Measurements from ENCODE around the gene CCDC14.

- TF ChIP-seq, protein P1, sequence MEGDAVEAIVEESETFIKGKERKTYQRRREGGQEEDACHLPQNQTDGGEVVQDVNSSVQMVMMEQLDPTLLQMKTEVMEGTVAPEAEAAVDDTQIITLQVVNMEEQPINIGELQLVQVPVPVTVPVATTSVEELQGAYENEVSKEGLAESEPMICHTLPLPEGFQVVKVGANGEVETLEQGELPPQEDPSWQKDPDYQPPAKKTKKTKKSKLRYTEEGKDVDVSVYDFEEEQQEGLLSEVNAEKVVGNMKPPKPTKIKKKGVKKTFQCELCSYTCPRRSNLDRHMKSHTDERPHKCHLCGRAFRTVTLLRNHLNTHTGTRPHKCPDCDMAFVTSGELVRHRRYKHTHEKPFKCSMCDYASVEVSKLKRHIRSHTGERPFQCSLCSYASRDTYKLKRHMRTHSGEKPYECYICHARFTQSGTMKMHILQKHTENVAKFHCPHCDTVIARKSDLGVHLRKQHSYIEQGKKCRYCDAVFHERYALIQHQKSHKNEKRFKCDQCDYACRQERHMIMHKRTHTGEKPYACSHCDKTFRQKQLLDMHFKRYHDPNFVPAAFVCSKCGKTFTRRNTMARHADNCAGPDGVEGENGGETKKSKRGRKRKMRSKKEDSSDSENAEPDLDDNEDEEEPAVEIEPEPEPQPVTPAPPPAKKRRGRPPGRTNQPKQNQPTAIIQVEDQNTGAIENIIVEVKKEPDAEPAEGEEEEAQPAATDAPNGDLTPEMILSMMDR (conservative IDR thresholded peaks at IDR 0.05), result no peak
- TF ChIP-seq EZH2 (IDR thresholded peaks at IDR 0.05; ENCODE audit: low read depth), result no peak
Observed at GRCh38 chr3:123993818-123994217, 32.8 kb upstream of the CCDC14 start.

All from PC-9 (cell line).